Measurements from ENCODE around the gene EDEM2.

The EDEM2 gene

DNA sequence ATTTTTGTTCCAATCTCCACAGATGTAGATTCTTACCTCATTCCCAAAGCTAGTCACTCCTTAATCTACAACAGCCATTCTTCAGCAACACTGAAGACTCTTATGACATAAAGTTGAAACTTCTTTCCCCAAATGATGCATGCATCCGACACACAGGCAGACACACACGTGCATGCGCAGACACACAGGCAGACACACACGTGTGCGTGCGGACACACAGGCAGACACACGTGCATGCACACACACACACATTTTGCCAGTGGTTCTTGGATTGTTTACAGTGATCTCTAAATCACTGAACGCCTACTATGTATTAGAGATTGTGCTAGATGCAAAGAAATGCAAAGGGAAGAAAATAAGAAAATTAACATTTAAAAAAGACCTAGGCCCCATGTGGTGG, 45.5 kb downstream of the EDEM2 start:
- Histone ChIP-seq H4K91ac (ENCODE audit: low read depth, low read length, poor library complexity) (no peak overlapping the region), H3K23ac (ENCODE audit: low read depth, low read length, poor library complexity) (no peak overlapping the region), H3K18ac (ENCODE audit: low read length) (no peak overlapping the region), H2AFZ (ENCODE audit: low read length) (no peak overlapping the region), H2BK5ac (ENCODE audit: low read length) (no peak overlapping the region), H2BK120ac (ENCODE audit: low read depth, low read length) (no peak overlapping the region), H2AK5ac (ENCODE audit: low read depth, low read length) (no peak overlapping the region), H3K9ac (ENCODE audit: low read depth, low read length, poor library complexity) (no peak overlapping the region), H3K4ac (ENCODE audit: low read length) (no peak overlapping the region), H3K4me3 (ENCODE audit: low read length in 2 of 2) (no peak overlapping the region), H3K9me3 (replicated peaks in 1 of 2; ENCODE audit: control insufficient read depth in 2 of 2, insufficient read depth in 1 of 2, low read depth in 1 of 2, low read length in 2 of 2) (no peaks in the 10 kb centered on the region), H3K27ac (replicated peaks; ENCODE audit: low read length) (no peak overlapping the region), H3K36me3 (replicated peaks in 1 of 2; ENCODE audit: control insufficient read depth in 2 of 2, insufficient read depth in 2 of 2, low read length in 2 of 2) (no peaks in the 10 kb centered on the region), H3K14ac (ENCODE audit: low read length) (no peak overlapping the region), H3K4me2 (ENCODE audit: insufficient read depth, low read length, poor library complexity, severe bottlenecking) (no peak overlapping the region), H2BK15ac (ENCODE audit: low read length) (no peak overlapping the region), H2BK12ac (ENCODE audit: low read length) (no peak overlapping the region), H3K4me1 (ENCODE audit: control insufficient read depth in 2 of 2, insufficient read depth in 1 of 2, low read depth in 1 of 2, low read length in 2 of 2) (no peaks in the 10 kb centered on the region), H3K79me1 (ENCODE audit: low read depth, low read length) (no peaks in the 10 kb centered on the region), H4K8ac (ENCODE audit: low read depth, low read length) (no peak overlapping the region), H3K27me3 (ENCODE audit: control insufficient read depth in 3 of 3, insufficient read depth in 3 of 3, low read depth in 1 of 3, low read length in 3 of 3) (no peaks in the 10 kb centered on the region)
- DNase-seq (ENCODE audit: low spot score): no peak
- WGBS, 2 donors (ENCODE audit: extremely low coverage in 2 of 2, insufficient read length in 2 of 2, insufficient replicate concordance in 1 of 2): no CpG with 5 or more reads among the region's 8 CpGs

DNA sequence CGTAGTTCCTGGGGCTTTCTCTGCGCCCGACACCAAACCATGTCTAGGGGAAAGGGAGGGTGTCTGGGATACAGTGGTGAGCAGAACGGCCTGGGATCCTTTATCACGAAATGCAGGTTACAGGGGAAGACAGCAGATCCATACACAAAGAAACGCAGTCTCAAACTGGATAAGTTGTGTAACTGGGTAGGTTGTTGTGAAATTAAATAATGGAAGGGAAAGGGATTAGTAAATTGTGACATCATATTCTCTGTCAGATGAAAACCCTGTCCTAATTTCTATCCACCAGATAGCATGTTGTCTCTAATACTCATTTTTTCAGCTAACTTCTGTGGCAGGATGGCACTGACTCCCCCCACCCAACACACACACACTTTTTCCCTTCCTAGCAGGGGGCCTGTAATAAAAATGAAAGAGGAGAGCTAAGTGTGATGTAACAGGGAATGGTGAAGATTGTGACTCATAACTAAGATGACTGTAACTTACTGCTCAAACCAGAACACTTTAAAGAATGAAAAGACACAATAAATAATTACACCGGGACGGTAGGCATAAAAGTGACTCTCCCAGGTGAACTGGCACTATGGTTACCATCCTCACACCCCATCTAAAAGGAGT, 53.8 kb downstream of the EDEM2 start:
- H3K27ac ChIP-seq (replicated peaks; ENCODE audit: low read length): no peak overlapping the region
- H3K9ac ChIP-seq (ENCODE audit: low read depth, low read length, poor library complexity): no peak overlapping the region
- peak overlapping the region; percentile 47 for H2AK5ac ChIP-seq (ENCODE audit: low read depth, low read length)
- peak overlapping the region; percentile 63 for H2BK5ac ChIP-seq (ENCODE audit: low read length)
- WGBS, 2 donors (ENCODE audit: extremely low coverage in 2 of 2, insufficient read length in 2 of 2, insufficient replicate concordance in 1 of 2): no CpG with 5 or more reads among the region's 8 CpGs
- H4K91ac ChIP-seq (ENCODE audit: low read depth, low read length, poor library complexity): peak overlapping the region; percentile 68
- peak overlapping the region; percentile 89 for H4K8ac ChIP-seq (ENCODE audit: low read depth, low read length)
- no peaks in the 10 kb centered on the region for H3K9me3 ChIP-seq (replicated peaks in 1 of 2; ENCODE audit: control insufficient read depth in 2 of 2, insufficient read depth in 1 of 2, low read depth in 1 of 2, low read length in 2 of 2)
- no peaks in the 10 kb centered on the region for H3K79me1 ChIP-seq (ENCODE audit: low read depth, low read length)
- peak overlapping the region; percentile 90 for H3K18ac ChIP-seq (ENCODE audit: low read length)
- H2BK120ac ChIP-seq (ENCODE audit: low read depth, low read length): peak overlapping the region; percentile 92
- H3K4me1 ChIP-seq (ENCODE audit: control insufficient read depth in 2 of 2, insufficient read depth in 1 of 2, low read depth in 1 of 2, low read length in 2 of 2): peaks cover 4 to 11% of the 10 kb centered on the region in 2 donors
- H3K36me3 ChIP-seq (replicated peaks in 1 of 2; ENCODE audit: control insufficient read depth in 2 of 2, insufficient read depth in 2 of 2, low read length in 2 of 2): peaks cover 0 to 11% of the 10 kb centered on the region in 2 donors
- H2BK12ac ChIP-seq (ENCODE audit: low read length): peak overlapping the region; percentile 43
- H3K14ac ChIP-seq (ENCODE audit: low read length): peak overlapping the region; percentile 17
- peak overlapping the region; percentile 90 for H2BK15ac ChIP-seq (ENCODE audit: low read length)
- DNase-seq (ENCODE audit: low spot score): no peak
- H3K23ac ChIP-seq (ENCODE audit: low read depth, low read length, poor library complexity): peak overlapping the region; percentile 94
- H3K27me3 ChIP-seq (ENCODE audit: control insufficient read depth in 3 of 3, insufficient read depth in 3 of 3, low read depth in 1 of 3, low read length in 3 of 3): no peaks in the 10 kb centered on the region
- peak overlapping the region; percentile 92 for H2AFZ ChIP-seq (ENCODE audit: low read length)
- peak overlapping the region in 1 of 2 donors; percentile 99 for H3K4me3 ChIP-seq (ENCODE audit: low read length in 2 of 2)
- peak overlapping the region; percentile 39 for H3K4me2 ChIP-seq (ENCODE audit: insufficient read depth, low read length, poor library complexity, severe bottlenecking)
- no peak overlapping the region for H3K4ac ChIP-seq (ENCODE audit: low read length)

DNA sequence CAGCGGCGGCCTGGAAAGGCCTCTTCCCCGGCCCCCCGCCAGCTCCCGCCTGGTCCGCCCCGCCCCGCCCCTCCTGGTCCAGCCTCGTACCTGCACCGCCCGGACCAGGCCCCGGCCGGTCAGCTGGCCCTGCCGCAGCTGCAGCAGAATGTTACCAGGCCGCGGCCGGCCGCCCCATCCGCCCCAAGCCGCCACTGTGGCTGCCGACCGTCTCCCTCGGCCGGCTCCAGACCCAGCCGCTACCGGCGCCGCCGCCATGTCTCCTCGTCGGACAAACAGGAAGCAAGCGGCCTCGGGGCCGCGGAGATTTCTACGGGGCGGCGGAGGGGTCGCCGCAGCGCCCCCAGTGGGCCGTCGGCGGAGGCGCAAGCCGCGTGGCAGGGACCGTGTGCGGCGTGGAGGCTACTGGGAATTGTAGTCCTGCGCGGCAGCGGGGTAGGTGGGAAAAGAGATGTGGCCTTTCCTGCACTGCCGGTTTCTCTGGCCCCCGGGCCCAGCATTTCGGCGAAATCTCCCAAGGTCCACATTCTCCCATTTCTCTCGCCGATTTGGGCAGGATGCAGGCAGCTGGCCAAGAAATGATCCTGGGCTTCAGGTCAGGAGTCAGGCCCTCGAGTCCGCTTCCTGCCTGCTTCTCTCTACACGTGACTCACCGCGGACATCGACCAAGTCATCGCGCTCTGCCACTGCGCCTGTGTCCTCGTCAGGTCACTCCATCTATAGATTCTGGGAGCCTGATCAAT, 54.4 kb downstream of the EDEM2 start, which contains the start of gene TRPC4AP:
TSS of gene TRPC4AP (minus strand) at position 284 of the 743 bp plus-strand sequence. CDS start at position 258, 26 bp downstream.
- H3K9me3 ChIP-seq (replicated peaks in 1 of 2; ENCODE audit: control insufficient read depth in 2 of 2, insufficient read depth in 1 of 2, low read depth in 1 of 2, low read length in 2 of 2): no peaks in the 10 kb centered on the region
- H4K91ac ChIP-seq (ENCODE audit: low read depth, low read length, poor library complexity): peak within 1 kb of the TSS; percentile 68
- H2BK15ac ChIP-seq (ENCODE audit: low read length): peak within 1 kb of the TSS; percentile 90
- peaks cover 0 to 18% of the 10 kb centered on the region in 2 donors for H3K36me3 ChIP-seq (replicated peaks in 1 of 2; ENCODE audit: control insufficient read depth in 2 of 2, insufficient read depth in 2 of 2, low read length in 2 of 2)
- no peaks in the 10 kb centered on the region for H3K27me3 ChIP-seq (ENCODE audit: control insufficient read depth in 3 of 3, insufficient read depth in 3 of 3, low read depth in 1 of 3, low read length in 3 of 3)
- H3K18ac ChIP-seq (ENCODE audit: low read length): peak within 1 kb of the TSS; percentile 99
- peak within 1 kb of the TSS; percentile 81 for H2BK12ac ChIP-seq (ENCODE audit: low read length)
- H2AK5ac ChIP-seq (ENCODE audit: low read depth, low read length): peak within 1 kb of the TSS; percentile 89
- no peaks in the 10 kb centered on the region for H3K79me1 ChIP-seq (ENCODE audit: low read depth, low read length)
- peak within 1 kb of the TSS; percentile 69 for H3K4me2 ChIP-seq (ENCODE audit: insufficient read depth, low read length, poor library complexity, severe bottlenecking)
- peak; percentile 92 for DNase-seq (ENCODE audit: low spot score)
- peaks cover 4 to 11% of the 10 kb centered on the region in 2 donors for H3K4me1 ChIP-seq (ENCODE audit: control insufficient read depth in 2 of 2, insufficient read depth in 1 of 2, low read depth in 1 of 2, low read length in 2 of 2)
- H3K4me3 ChIP-seq (ENCODE audit: low read length in 2 of 2): peak within 1 kb of the TSS; percentile 96 to 99
- peak within 1 kb of the TSS; percentile 63 for H2BK5ac ChIP-seq (ENCODE audit: low read length)
- H2AFZ ChIP-seq (ENCODE audit: low read length): peak within 1 kb of the TSS; percentile 92
- H3K4ac ChIP-seq (ENCODE audit: low read length): peak within 1 kb of the TSS; percentile 69
- no CpG with 5 or more reads among the region's 69 CpGs for WGBS, 2 donors (ENCODE audit: extremely low coverage in 2 of 2, insufficient read length in 2 of 2, insufficient replicate concordance in 1 of 2)
- peak within 1 kb of the TSS; percentile 96 for H3K9ac ChIP-seq (ENCODE audit: low read depth, low read length, poor library complexity)
- peak within 1 kb of the TSS; percentile 94 for H3K23ac ChIP-seq (ENCODE audit: low read depth, low read length, poor library complexity)
- H2BK120ac ChIP-seq (ENCODE audit: low read depth, low read length): peak within 1 kb of the TSS; percentile 92
- H3K27ac ChIP-seq (replicated peaks; ENCODE audit: low read length): peak within 1 kb of the TSS; percentile 67
- peak within 1 kb of the TSS; percentile 89 for H4K8ac ChIP-seq (ENCODE audit: low read depth, low read length)
- peak within 1 kb of the TSS; percentile 99 for H3K14ac ChIP-seq (ENCODE audit: low read length)

Measured in neuronal stem cell (in vitro differentiated cells).